NCI-H1417 treated with DMSO at 0.1 percent for 48 hours (cell line): ENCODE data around the gene IL7R.
"Not testable (repeated sequence)": the region's sequence is repeated elsewhere in the genome, so short reads cannot be mapped to it uniquely, and the experiment has no call there.

Source experiments
- DNase-seq: peaks from one replicate; lab custom pipeline; 2025; lab: John Stamatoyannopoulos, UW

The IL7R gene

GRCh38 chr5:35876454-35876853 lies 19.8 kb downstream of the IL7R start:
- DNase-seq, result no peak

GRCh38 chr5:35876922-35877321 lies 20.2 kb downstream of the IL7R start:
- DNase-seq, result no peak

GRCh38 chr5:35877655-35878054 lies 21.0 kb downstream of the IL7R start:
- DNase-seq, result no peak

DNA sequence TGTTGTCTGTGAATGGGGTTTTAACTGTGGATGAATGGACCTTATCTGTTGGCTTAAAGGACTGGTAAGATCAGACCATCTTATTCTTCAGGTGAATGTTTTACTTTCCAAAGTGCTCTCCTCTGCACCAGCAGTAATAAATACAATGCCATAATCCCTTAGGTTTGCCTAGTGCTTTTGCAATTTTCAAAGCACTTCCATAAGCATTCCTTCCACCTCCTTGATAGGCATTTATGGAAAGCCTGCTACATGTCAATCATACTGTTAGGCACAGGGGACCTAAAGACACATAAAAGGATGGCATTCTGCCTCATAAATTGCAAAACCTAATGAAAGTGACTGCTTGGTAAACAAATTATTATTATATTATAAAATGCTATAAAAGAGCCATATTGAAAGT lies 21.4 kb downstream of the IL7R start:
- no peak for DNase-seq

- no peak for DNase-seq
Measured at GRCh38 chr5:35879096-35879495, 22.4 kb downstream of the IL7R start.

DNA sequence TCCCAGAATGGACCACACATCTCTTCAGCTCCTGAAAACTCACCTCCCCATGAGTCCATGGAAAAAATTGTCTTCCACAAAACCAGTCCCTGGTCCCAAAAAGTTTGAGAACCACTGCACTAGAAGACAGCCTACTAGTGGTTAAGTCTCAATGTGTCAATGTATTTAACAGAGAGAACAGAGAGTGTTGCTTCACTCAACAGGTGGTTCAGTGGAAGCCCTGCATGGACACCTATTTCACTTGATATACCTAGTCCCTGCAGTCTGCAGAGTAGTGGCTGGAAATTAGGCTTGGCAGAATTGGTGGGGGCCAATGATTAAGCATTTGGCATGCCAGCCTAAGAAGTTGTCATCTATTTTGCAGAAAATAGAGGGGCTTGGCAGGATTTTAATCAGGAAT lies 23.0 kb downstream of the IL7R start:
- DNase-seq, result no peak

GRCh38 chr5:35880156-35880555 lies 23.5 kb downstream of the IL7R start:
- DNase-seq, result no peak

GRCh38 chr5:35881758-35882157 lies 25.1 kb downstream of the IL7R start:
- no peak for DNase-seq

DNA sequence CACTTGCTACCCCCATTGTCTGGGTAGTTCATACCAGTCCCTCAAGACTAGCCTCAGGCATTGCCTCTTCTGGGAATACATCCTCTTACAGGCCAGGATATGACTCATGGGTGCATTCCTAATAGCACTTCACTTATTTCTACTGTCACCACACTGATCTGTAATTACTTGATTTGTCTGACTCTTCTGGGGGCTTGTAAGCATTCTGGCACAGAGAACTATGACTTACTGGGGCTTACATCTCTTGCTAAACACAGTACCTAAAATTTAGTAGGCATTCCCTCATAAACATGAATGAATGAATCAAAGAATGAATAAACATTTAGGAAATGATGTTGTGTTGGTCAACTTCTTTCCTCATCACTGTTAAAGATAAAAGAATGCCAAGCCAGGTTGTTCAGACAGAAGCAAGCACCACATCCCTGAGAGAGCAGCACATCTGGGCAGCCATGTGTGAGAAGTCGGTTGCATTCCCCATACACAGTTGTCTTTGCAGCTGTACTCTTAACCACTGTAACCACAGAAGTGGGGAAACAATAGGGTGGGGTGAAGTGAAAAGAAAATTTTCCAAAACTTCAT lies 27.6 kb downstream of the IL7R start:
- no peak for DNase-seq

DNA sequence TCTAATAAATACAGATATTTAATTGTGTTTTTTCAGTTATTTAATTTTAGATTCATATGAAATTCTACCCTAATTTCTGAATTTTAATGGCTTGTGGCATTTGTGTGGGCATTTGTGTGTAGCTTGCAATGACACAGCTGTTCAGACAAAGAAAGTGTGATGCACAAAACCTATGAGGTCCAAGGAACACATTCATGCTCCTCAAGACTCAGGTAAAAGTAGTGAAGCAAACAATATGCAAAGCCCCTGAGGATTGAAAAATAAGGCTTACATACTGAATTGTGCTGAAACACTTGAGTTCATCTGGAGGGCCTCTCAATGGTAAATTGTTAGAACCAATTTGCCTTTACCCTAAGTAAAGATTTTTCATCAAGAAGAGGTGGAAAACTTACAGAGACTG lies 28.1 kb downstream of the IL7R start:
- DNase-seq, result no peak

- no peak for DNase-seq
Measured at GRCh38 chr5:35886381-35886780, 29.7 kb downstream of the IL7R start.

DNA sequence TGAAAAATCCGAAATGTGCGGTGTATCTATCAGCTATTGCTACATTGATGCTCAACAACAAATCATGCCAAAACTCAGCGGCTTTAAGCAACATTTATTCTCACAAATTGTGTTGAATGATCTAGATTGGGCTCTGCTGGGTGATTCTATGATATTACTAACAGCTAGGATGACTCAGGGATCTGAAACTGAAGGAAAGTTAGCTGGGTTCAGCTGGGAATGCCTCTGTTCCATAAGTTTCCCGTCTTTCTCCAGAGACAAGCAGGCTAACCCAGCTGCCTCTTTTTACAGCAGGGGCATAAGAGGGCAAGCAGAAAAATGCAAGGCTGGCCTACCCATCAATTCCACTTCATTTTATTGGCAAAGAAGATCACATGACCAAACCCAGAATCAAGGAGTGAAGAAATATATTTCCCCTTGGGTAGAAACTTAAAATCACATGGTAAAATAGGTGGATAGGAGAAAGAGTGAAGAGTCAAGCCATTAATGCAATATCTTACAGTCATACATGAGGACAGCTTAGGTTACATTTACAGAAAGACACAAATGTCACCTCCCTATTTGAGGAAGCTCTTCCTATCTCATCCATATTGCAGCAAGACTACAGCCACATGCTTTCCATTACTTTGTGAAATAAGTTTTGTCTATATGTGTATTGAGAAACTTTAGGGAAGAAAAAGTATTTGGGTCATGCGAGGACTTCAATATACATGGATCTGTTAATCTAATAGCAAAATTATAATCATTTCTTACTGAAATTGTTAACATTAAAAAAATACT lies 30.8 kb downstream of the IL7R start:
- DNase-seq, result no peak

- DNase-seq, result no peak
Measured at GRCh38 chr5:35890021-35891020, 33.6 kb downstream of the IL7R start.

DNA sequence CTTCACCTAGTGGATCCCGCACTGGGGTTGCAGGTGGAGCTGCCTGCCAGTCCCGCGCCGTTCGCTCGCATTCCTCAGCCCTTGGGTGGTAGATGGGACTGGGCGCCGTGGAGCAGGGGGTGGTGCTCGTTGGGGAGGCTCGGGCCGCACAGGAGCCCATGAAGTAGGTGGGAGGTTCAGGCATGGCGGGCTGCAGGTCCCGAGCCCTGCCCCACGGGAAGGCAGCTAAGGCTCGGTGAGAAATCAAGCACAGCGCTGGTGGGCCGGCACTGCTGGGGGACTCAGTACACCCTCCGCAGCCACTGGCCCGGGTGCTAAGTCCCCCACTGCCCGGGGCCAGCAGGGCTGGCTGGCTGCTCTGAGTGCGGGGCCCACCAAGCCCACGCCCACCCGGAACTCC lies 36.1 kb downstream of the IL7R start:
- not testable (repeated sequence) for DNase-seq

DNA sequence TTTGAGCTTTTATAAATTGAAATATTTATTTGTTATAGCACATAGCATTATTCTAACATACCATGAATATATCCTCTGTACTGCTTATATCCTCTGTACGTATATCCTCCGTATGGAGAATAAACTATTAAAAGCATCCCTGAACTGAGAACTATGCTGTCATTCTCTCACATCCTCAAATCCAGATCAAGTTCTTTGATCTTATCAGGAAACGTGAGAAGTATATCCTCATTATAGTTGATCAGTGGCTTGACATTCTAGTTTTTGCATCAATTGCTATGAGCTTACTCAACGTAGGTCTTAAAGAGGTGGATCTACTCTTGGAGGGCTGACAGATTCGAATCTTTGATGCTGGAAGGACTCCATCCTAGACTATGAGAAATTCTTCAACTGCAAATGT lies 37.4 kb downstream of the IL7R start:
- DNase-seq, result no peak

DNA sequence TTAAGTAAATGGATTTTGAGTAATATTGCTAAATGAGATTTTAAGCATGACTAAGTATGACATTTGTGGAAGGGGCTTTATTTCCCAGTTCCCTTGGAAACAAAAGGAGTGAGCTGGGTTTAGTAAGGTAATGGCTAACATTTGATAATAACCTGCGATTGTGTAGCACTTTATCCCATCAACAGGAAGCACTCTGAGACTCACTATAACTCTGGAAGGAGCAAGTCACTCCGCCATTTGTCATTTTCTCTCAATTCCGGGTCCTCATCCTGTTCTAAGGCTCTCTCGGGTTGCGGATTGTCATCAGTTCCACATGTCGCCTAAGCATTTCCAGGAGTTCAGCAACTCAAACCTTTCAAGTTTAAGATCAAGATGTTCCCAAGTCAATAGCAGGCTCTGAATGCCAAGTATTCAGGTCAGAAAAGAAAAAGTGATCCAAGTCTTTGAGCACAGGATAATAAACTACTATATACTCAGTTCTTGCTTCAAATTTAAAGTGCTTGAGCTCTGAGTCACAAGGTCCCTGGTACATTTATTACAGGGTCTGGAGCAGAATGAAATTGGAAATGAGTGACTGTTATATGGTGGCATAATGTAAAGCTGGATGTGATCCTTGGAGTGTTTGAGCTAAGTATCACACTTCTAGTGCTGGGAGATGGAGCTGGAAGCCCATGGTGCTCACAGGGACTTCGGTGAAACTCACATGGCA lies 42.4 kb downstream of the IL7R start:
- DNase-seq, result no peak

GRCh38 chr5:35899800-35900199 lies 43.1 kb downstream of the IL7R start:
- no peak for DNase-seq

- DNase-seq, result no peak
Measured at GRCh38 chr5:35900972-35901695, 44.4 kb downstream of the IL7R start.

DNA sequence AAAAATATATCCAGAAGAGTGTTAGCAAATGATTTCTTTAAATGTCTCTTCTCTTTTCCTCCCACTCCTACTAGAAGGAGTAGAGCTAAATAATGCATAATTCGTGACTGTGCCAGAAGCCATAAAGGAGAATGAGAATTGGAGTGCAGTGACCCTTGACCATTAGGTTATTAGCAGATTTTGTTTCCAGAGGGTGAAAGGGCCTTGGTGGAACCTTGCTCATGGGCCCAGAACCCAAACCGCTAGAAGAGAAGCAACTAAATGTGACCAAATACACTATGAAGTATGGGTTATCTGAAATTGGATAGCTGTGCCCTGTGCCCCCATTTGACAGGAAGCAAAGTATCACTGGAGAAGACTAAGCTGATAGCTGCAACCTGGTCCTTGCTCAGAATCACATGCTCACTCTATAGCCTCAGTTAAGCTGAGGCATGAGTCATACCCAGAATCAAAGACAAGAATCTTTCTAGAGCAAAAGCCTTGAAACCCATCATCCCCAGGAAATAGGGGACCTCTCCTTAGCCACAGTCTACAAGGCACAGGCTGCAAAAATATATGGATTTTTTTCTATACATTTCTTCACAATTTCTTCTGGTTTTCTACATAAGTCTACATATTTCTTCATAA lies 45.5 kb downstream of the IL7R start:
- DNase-seq, result no peak

- no peak for DNase-seq
Measured at GRCh38 chr5:35903631-35904203, 47.0 kb downstream of the IL7R start.
